Measurements from ENCODE around the gene PCDHA2. TPM values are rescaled to one million over a fixed set of nuclear protein-coding genes. Genes with fewer than 3 reads are reported as not detected.
"Not testable (repeated sequence)": the region's sequence is repeated elsewhere in the genome, so short reads cannot be mapped to it uniquely, and the experiment has no call there.

PCDHA2 gene
- polyA plus RNA-seq, 2 donors, result not detected

DNA sequence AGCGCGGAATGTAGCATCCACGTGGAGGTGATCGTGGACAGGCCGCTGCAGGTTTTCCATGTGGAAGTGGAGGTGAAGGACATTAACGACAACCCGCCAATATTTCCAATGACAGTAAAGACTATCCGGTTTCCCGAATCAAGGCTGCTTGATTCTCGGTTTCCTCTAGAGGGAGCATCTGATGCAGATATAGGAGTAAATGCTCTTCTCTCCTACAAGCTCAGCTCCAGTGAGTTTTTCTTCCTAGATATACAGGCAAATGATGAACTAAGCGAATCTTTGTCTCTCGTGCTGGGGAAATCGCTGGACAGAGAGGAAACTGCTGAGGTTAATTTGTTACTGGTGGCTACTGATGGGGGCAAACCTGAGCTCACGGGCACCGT lies 598 bp downstream of the PCDHA2 start:
- no peaks in the 10 kb centered on the region for H3K36me3 ChIP-seq (ENCODE audit: control insufficient read depth in 2 of 2, insufficient read depth in 2 of 2, low read length in 1 of 2)
- no peaks in the 10 kb centered on the region for H3K4me1 ChIP-seq (ENCODE audit: control insufficient read depth in 2 of 2, insufficient read depth in 2 of 2, low read length in 1 of 2)
- peaks cover 12 to 20% of the 10 kb centered on the region in 2 donors for H3K9me3 ChIP-seq (ENCODE audit: control insufficient read depth in 2 of 2, insufficient read depth in 1 of 2, low read depth in 1 of 2, low read length in 1 of 2)
- no peak overlapping the region for H3K4me3 ChIP-seq (ENCODE audit: low read depth in 1 of 2, low read length in 2 of 2)
- 23% methylated on average over 15 of the region's 15 CpGs for WGBS, 2 donors
- H3K27me3 ChIP-seq (ENCODE audit: control insufficient read depth in 1 of 2, insufficient read depth in 2 of 2, low read length in 2 of 2), result no peaks in the 10 kb centered on the region
- H3K27ac ChIP-seq (ENCODE audit: low read depth in 2 of 2, low read length in 1 of 2), result no peak overlapping the region

DNA sequence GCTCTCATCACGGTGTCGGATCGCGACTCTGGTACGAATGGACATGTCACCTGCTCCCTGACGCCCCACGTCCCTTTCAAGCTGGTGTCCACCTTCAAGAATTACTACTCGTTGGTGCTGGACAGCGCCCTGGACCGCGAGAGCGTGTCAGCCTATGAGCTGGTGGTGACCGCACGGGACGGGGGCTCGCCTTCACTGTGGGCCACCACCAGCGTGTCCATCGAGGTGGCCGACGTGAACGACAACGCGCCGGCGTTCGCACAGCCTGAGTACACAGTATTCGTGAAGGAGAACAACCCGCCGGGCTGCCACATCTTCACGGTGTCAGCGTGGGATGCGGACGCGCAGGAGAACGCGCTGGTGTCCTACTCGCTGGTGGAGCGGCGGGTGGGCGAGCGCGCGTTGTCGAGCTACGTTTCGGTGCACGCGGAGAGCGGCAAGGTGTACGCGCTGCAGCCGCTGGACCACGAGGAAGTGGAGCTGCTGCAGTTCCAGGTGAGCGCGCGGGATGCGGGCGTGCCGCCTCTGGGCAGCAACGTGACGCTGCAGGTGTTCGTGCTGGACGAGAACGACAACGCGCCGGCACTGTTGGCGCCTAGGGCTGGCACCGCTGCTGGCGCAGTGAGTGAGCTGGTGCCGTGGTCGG lies 1.5 kb downstream of the PCDHA2 start:
- 55 to 60% methylated on average over 72 of the region's 72 CpGs for WGBS, 2 donors
- Histone ChIP-seq H3K4me3 (ENCODE audit: low read depth in 1 of 2, low read length in 2 of 2) (peak overlapping the region in 1 of 2 donors; percentile 13), H3K9me3 (ENCODE audit: control insufficient read depth in 2 of 2, insufficient read depth in 1 of 2, low read depth in 1 of 2, low read length in 1 of 2) (peaks cover 12 to 22% of the 10 kb centered on the region in 2 donors)
- H3K36me3 ChIP-seq (ENCODE audit: control insufficient read depth in 2 of 2, insufficient read depth in 2 of 2, low read length in 1 of 2); H3K27me3 ChIP-seq (ENCODE audit: control insufficient read depth in 1 of 2, insufficient read depth in 2 of 2, low read length in 2 of 2); H3K27ac ChIP-seq (ENCODE audit: low read depth in 2 of 2, low read length in 1 of 2); H3K4me1 ChIP-seq (ENCODE audit: control insufficient read depth in 2 of 2, insufficient read depth in 2 of 2, low read length in 1 of 2): not testable (repeated sequence)

DNA sequence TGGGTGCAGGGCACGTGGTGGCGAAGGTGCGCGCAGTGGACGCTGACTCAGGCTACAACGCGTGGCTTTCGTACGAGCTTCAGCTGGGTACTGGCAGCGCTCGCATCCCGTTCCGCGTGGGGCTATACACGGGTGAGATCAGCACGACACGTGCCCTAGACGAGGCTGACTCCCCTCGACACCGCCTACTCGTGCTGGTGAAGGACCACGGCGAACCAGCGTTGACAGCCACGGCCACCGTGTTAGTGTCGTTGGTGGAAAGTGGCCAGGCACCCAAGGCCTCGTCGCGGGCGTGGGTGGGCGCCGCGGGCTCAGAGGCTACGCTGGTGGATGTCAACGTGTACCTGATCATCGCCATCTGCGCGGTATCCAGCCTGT lies 2.1 kb downstream of the PCDHA2 start:
- H3K36me3 ChIP-seq (ENCODE audit: control insufficient read depth in 2 of 2, insufficient read depth in 2 of 2, low read length in 1 of 2), result no peaks in the 10 kb centered on the region
- H3K27ac ChIP-seq (ENCODE audit: low read depth in 2 of 2, low read length in 1 of 2), result no peak overlapping the region
- H3K27me3 ChIP-seq (ENCODE audit: control insufficient read depth in 1 of 2, insufficient read depth in 2 of 2, low read length in 2 of 2), result no peaks in the 10 kb centered on the region
- WGBS, 2 donors, result 56 to 62% methylated on average over 39 of the region's 39 CpGs
- peaks cover 12 to 25% of the 10 kb centered on the region in 2 donors for H3K9me3 ChIP-seq (ENCODE audit: control insufficient read depth in 2 of 2, insufficient read depth in 1 of 2, low read depth in 1 of 2, low read length in 1 of 2)
- H3K4me3 ChIP-seq (ENCODE audit: low read depth in 1 of 2, low read length in 2 of 2), result peak overlapping the region in 1 of 2 donors; percentile 13
- H3K4me1 ChIP-seq (ENCODE audit: control insufficient read depth in 2 of 2, insufficient read depth in 2 of 2, low read length in 1 of 2), result no peaks in the 10 kb centered on the region

DNA sequence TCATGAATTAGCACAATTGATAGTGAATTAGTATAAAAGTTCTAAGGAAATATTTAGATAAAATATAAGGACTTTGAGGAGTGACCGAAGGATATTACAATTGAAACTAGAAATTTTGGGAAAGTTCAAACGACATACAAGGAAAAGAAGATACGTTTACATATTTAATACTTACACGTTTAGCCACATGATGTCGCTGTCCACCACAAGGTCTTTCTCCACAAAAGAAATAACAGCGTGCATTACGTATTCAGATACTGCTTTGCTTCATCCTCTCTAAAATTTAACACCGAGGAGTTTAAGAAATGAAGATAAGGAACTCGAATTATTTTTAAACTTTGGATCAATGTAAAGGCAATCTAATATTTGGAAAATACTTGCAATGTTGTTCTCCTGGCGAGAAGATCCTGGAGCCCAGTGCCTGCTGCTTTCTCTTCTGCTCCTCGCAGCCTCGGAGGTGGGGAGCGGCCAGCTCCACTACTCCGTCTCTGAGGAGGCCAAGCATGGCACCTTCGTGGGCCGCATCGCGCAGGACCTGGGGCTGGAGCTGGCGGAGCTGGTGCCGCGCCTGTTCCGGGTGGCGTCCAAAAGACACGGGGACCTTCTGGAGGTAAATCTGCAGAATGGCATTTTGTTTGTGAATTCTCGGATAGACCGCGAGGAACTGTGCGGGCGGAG lies 6.3 kb downstream of the PCDHA2 start, which contains the start of gene PCDHA3:
TSS of gene PCDHA3 (plus strand) at position 242 of the 678 bp plus-strand sequence.
- Histone ChIP-seq H3K4me1 (ENCODE audit: control insufficient read depth in 2 of 2, insufficient read depth in 2 of 2, low read length in 1 of 2) (peaks cover 0 to 4% of the 10 kb centered on the region in 2 donors), H3K4me3 (ENCODE audit: low read depth in 1 of 2, low read length in 2 of 2) (no peak within 1 kb of the TSS), H3K36me3 (ENCODE audit: control insufficient read depth in 2 of 2, insufficient read depth in 2 of 2, low read length in 1 of 2) (no peaks in the 10 kb centered on the region), H3K9me3 (ENCODE audit: control insufficient read depth in 2 of 2, insufficient read depth in 1 of 2, low read depth in 1 of 2, low read length in 1 of 2) (peaks cover 19 to 30% of the 10 kb centered on the region in 2 donors), H3K27me3 (ENCODE audit: control insufficient read depth in 1 of 2, insufficient read depth in 2 of 2, low read length in 2 of 2) (peaks cover 0 to 2% of the 10 kb centered on the region in 2 donors), H3K27ac (ENCODE audit: low read depth in 2 of 2, low read length in 1 of 2) (no peak within 1 kb of the TSS)
- WGBS, 2 donors, result 23 to 25% methylated on average over 29 of the region's 29 CpGs

DNA sequence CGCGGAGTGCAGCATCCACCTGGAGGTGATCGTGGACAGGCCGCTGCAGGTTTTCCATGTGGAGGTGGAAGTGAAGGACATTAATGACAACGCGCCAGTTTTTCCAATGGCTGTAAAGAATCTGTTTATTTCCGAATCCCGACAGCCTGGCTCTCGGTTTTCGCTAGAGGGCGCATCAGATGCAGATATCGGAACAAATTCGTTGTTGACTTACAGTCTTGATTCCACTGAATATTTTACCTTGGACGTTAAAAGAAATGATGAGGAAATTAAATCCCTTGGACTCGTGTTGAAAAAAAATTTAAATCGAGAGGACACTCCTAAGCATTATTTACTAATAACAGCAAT lies 6.8 kb downstream of the PCDHA2 start:
- Histone ChIP-seq H3K27ac (ENCODE audit: low read depth in 2 of 2, low read length in 1 of 2) (no peak overlapping the region), H3K36me3 (ENCODE audit: control insufficient read depth in 2 of 2, insufficient read depth in 2 of 2, low read length in 1 of 2) (no peaks in the 10 kb centered on the region), H3K4me3 (ENCODE audit: low read depth in 1 of 2, low read length in 2 of 2) (no peak overlapping the region), H3K4me1 (ENCODE audit: control insufficient read depth in 2 of 2, insufficient read depth in 2 of 2, low read length in 1 of 2) (peaks cover 0 to 4% of the 10 kb centered on the region in 2 donors), H3K27me3 (ENCODE audit: control insufficient read depth in 1 of 2, insufficient read depth in 2 of 2, low read length in 2 of 2) (peaks cover 0 to 2% of the 10 kb centered on the region in 2 donors), H3K9me3 (ENCODE audit: control insufficient read depth in 2 of 2, insufficient read depth in 1 of 2, low read depth in 1 of 2, low read length in 1 of 2) (peaks cover 14 to 26% of the 10 kb centered on the region in 2 donors)
- WGBS, 2 donors, result 19 to 22% methylated on average over 16 of the region's 16 CpGs

DNA sequence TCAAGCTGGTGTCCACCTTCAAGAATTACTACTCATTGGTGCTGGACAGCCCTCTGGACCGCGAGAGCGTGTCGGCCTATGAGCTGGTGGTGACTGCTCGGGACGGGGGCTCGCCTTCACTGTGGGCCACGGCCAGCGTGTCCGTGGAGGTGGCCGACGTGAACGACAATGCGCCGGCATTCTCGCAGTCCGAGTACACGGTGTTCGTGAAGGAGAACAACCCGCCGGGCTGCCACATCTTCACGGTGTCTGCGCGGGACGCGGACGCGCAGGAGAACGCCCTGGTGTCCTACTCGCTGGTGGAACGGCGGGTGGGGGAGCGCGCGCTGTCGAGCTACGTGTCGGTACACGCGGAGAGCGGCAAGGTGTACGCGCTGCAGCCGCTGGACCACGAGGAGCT lies 7.7 kb downstream of the PCDHA2 start:
- 51 to 54% methylated on average over 45 of the region's 45 CpGs for WGBS, 2 donors
- peaks cover 11 to 21% of the 10 kb centered on the region in 2 donors for H3K9me3 ChIP-seq (ENCODE audit: control insufficient read depth in 2 of 2, insufficient read depth in 1 of 2, low read depth in 1 of 2, low read length in 1 of 2)
- H3K27ac ChIP-seq (ENCODE audit: low read depth in 2 of 2, low read length in 1 of 2); H3K27me3 ChIP-seq (ENCODE audit: control insufficient read depth in 1 of 2, insufficient read depth in 2 of 2, low read length in 2 of 2); H3K36me3 ChIP-seq (ENCODE audit: control insufficient read depth in 2 of 2, insufficient read depth in 2 of 2, low read length in 1 of 2); H3K4me1 ChIP-seq (ENCODE audit: control insufficient read depth in 2 of 2, insufficient read depth in 2 of 2, low read length in 1 of 2); H3K4me3 ChIP-seq (ENCODE audit: low read depth in 1 of 2, low read length in 2 of 2): not testable (repeated sequence)

DNA sequence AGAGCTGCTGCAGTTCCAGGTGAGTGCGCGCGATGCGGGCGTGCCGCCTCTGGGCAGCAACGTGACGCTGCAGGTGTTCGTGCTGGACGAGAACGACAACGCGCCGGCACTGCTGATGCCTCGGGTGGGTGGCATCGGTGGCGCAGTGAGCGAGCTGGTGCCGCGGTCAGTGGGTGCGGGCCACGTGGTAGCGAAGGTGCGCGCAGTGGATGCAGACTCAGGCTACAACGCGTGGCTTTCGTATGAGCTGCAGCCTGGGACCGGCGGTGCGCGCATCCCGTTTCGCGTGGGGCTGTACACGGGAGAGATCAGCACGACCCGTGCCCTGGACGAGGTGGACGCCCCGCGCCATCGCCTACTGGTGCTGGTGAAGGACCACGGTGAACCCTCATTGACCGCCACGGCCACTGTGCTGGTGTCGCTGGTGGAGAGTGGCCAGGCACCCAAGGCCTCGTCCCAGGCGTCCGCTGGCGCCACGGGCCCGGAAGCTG lies 8.2 kb downstream of the PCDHA2 start:
- no peak overlapping the region for H3K4me3 ChIP-seq (ENCODE audit: low read depth in 1 of 2, low read length in 2 of 2)
- H3K4me1 ChIP-seq (ENCODE audit: control insufficient read depth in 2 of 2, insufficient read depth in 2 of 2, low read length in 1 of 2), result peaks cover 0 to 4% of the 10 kb centered on the region in 2 donors
- WGBS, 2 donors, result 49 to 51% methylated on average over 44 to 53 of the region's 53 CpGs
- H3K27me3 ChIP-seq (ENCODE audit: control insufficient read depth in 1 of 2, insufficient read depth in 2 of 2, low read length in 2 of 2), result peaks cover 0 to 2% of the 10 kb centered on the region in 2 donors
- H3K27ac ChIP-seq (ENCODE audit: low read depth in 2 of 2, low read length in 1 of 2), result no peak overlapping the region
- H3K9me3 ChIP-seq (ENCODE audit: control insufficient read depth in 2 of 2, insufficient read depth in 1 of 2, low read depth in 1 of 2, low read length in 1 of 2), result peaks cover 11 to 21% of the 10 kb centered on the region in 2 donors
- no peaks in the 10 kb centered on the region for H3K36me3 ChIP-seq (ENCODE audit: control insufficient read depth in 2 of 2, insufficient read depth in 2 of 2, low read length in 1 of 2)

DNA sequence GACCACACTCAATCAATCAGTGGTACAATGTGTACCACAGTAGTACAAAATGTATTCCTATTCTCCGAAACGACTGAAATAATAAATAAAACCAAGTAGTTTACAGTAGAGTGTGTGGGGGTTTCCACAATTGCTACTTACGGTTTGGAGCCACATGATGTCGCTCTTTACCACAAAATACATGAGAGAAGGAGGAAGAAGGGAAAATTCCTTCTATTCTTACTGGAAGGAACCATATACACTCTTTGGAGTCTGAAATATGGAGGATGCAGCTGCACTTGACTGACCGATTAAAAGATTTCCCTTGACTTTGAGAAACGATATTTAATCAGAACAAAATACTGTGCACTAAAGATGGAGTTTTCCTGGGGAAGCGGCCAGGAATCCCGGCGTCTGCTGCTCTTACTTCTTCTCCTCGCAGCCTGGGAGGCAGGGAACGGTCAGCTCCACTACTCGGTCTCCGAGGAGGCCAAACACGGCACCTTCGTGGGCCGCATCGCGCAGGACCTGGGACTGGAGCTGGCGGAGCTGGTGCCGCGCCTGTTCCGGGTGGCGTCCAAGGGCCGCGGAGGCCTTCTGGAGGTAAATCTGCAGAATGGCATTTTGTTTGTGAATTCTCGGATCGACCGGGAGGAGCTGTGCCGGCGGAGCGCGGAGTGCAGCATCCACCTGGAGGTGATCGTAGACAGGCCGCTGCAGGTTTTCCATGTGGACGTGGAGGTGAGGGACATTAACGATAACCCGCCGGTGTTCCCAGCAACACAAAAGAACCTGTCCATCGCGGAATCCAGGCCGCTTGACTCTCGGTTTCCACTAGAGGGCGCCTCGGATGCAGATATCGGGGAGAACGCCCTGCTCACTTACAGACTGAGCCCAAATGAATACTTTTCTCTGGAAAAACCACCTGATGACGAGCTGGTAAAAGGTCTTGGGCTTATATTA lies 12.5 kb downstream of the PCDHA2 start, which contains the start of gene PCDHA4:
TSS of gene PCDHA4 (plus strand) at position 235 of the 942 bp plus-strand sequence.
- Histone ChIP-seq H3K4me3 (ENCODE audit: low read depth in 1 of 2, low read length in 2 of 2) (no peak within 1 kb of the TSS), H3K27ac (ENCODE audit: low read depth in 2 of 2, low read length in 1 of 2) (no peak within 1 kb of the TSS), H3K4me1 (ENCODE audit: control insufficient read depth in 2 of 2, insufficient read depth in 2 of 2, low read length in 1 of 2) (peaks cover 0 to 4% of the 10 kb centered on the region in 2 donors), H3K9me3 (ENCODE audit: control insufficient read depth in 2 of 2, insufficient read depth in 1 of 2, low read depth in 1 of 2, low read length in 1 of 2) (peaks cover 18 to 29% of the 10 kb centered on the region in 2 donors), H3K27me3 (ENCODE audit: control insufficient read depth in 1 of 2, insufficient read depth in 2 of 2, low read length in 2 of 2) (peaks cover 0 to 2% of the 10 kb centered on the region in 2 donors), H3K36me3 (ENCODE audit: control insufficient read depth in 2 of 2, insufficient read depth in 2 of 2, low read length in 1 of 2) (no peaks in the 10 kb centered on the region)
- WGBS, 2 donors, result 20 to 24% methylated on average over 35 to 38 of the region's 47 CpGs

DNA sequence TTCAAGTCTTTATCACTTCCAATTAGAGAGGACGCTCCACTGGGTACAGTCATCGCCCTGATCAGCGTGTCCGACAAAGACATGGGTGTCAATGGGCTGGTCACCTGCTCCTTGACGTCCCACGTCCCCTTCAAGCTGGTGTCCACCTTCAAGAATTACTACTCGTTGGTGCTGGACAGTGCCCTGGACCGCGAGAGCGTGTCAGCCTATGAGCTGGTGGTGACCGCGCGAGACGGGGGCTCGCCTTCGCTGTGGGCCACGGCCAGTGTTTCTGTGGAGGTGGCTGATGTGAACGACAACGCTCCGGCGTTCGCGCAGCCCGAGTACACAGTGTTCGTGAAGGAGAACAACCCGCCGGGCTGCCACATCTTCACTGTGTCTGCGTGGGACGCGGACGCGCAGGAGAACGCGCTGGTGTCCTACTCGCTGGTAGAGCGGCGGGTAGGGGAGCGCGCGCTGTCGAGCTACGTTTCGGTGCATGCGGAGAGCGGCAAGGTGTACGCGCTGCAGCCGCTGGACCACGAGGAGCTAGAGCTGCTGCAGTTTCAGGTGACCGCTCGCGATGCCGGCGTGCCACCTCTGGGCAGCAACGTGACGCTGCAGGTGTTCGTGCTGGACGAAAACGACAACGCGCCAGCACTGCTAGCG lies 13.7 kb downstream of the PCDHA2 start:
- H3K27me3 ChIP-seq (ENCODE audit: control insufficient read depth in 1 of 2, insufficient read depth in 2 of 2, low read length in 2 of 2); H3K36me3 ChIP-seq (ENCODE audit: control insufficient read depth in 2 of 2, insufficient read depth in 2 of 2, low read length in 1 of 2); H3K4me3 ChIP-seq (ENCODE audit: low read depth in 1 of 2, low read length in 2 of 2); H3K4me1 ChIP-seq (ENCODE audit: control insufficient read depth in 2 of 2, insufficient read depth in 2 of 2, low read length in 1 of 2); H3K27ac ChIP-seq (ENCODE audit: low read depth in 2 of 2, low read length in 1 of 2): not testable (repeated sequence)
- peaks cover 11 to 17% of the 10 kb centered on the region in 2 donors for H3K9me3 ChIP-seq (ENCODE audit: control insufficient read depth in 2 of 2, insufficient read depth in 1 of 2, low read depth in 1 of 2, low read length in 1 of 2)
- 62 to 66% methylated on average over 62 of the region's 62 CpGs for WGBS, 2 donors

All from esophagus (tissue), 2 donors.